Hepatocyte (in vitro differentiated cells): Measurements from ENCODE around the gene OBSCN. TPM values are rescaled to one million over a fixed set of nuclear protein-coding genes. Genes with fewer than 3 reads are reported as not detected.
"Not testable (repeated sequence)": the region's sequence is repeated elsewhere in the genome, so short reads cannot be mapped to it uniquely, and the experiment has no call there.

Experiments
- DNase-seq: peaks from one replicate; pipeline ENCODE4 v3.0.0-alpha.2; 2016; ENCODE audit warnings: low spot score
- H2AFZ ChIP-seq: fragments of 200-600 bp; sonication (generic); 2 replicates; pipeline ENCODE4 v1.6.0; 2016; ENCODE audit warnings: antibody characterized with exemption, mild to moderate bottlenecking
- H3K27ac ChIP-seq: fragments of 200-600 bp; sonication (generic); 2 replicates; pipeline ENCODE4 v1.5.1; 2016; ENCODE audit warnings: mild to moderate bottlenecking
- H3K27me3 ChIP-seq: fragments of 200-600 bp; sonication (generic); 2 replicates; pipeline ENCODE4 v1.6.1; 2016
- H3K36me3 ChIP-seq: fragments of 200-600 bp; sonication (generic); replicated peaks from 2 replicates; pipeline ENCODE4 v1.5.1; 2016; ENCODE audit warnings: low read depth; ENCODE audit not compliant: insufficient read depth
- H3K4me1 ChIP-seq: fragments of 200-600 bp; sonication (generic); 2 replicates; pipeline ENCODE4 v1.5.1; 2016; ENCODE audit warnings: mild to moderate bottlenecking, moderate library complexity; ENCODE audit not compliant: insufficient read depth
- H3K4me2 ChIP-seq: fragments of 200-600 bp; sonication (generic); 2 replicates; pipeline ENCODE4 v1.6.0; 2016
- H3K4me3 ChIP-seq: fragments of 200-600 bp; sonication (generic); 2 replicates; pipeline ENCODE4 v1.5.1; 2016; ENCODE audit warnings: mild to moderate bottlenecking
- H3K79me2 ChIP-seq: fragments of 200-600 bp; sonication (generic); 2 replicates; pipeline ENCODE4 v1.6.0; 2017; ENCODE audit warnings: mild to moderate bottlenecking
- H3K9me2 ChIP-seq: fragments of 200-600 bp; sonication (generic); replicated peaks from 2 replicates; pipeline ENCODE4 v1.6.0; 2017; ENCODE audit warnings: mild to moderate bottlenecking; ENCODE audit not compliant: insufficient read depth
- H3K9me3 ChIP-seq: fragments of 200-600 bp; sonication (generic); 2 replicates; pipeline ENCODE4 v1.5.1; 2016; ENCODE audit warnings: low read depth, mild to moderate bottlenecking
- H4K20me1 ChIP-seq: fragments of 200-600 bp; sonication (generic); 2 replicates; pipeline ENCODE4 v1.6.0; 2016; ENCODE audit warnings: mild to moderate bottlenecking; ENCODE audit not compliant: insufficient read depth, poor library complexity, severe bottlenecking
- EZH2 ChIP-seq: fragments of 200-600 bp; sonication (generic); IDR thresholded peaks from 2 replicates; pipeline ENCODE4 v1.6.1; 2016; ENCODE audit warnings: antibody characterized with exemption, mild to moderate bottlenecking, borderline replicate concordance
- EZH2phosphoT487 ChIP-seq: fragments of 200-600 bp; sonication (generic); IDR thresholded peaks from one replicate; pipeline ENCODE4 v1.6.1; 2018; ENCODE audit warnings: antibody characterized with exemption, mild to moderate bottlenecking, low read depth, moderate library complexity; ENCODE audit not compliant: unreplicated experiment, severe bottlenecking
- WGBS: methylation state at CpG from one replicate; pipeline ENCODE4 v1.1.6; 2016; ENCODE audit warnings: low lambda C conversion rate; ENCODE audit errors: missing lambda C conversion rate; 5-methylcytosine and 5-hydroxymethylcytosine counted together
- polyA plus RNA-seq: library from polyadenylated mRNA; unstranded; fragments of >200 nt; fragmentation: Nextera tagmentation; extraction: Ambion mirVana; gene quantifications from 2 replicates; pipeline ENCODE4 v1.2.1, GENCODE V29; 2016
- total RNA-seq: library from RNA; depleted of rRNA; stranded (reverse); fragments of >200 nt; gene quantifications from 2 replicates; pipeline ENCODE4 v1.2.3, GENCODE V29; 2014
- TF ChIP-seq, protein P1 (sequence below): fragments of 200-600 bp; sonication (generic); IDR thresholded peaks from 2 replicates; pipeline ENCODE4 v1.5.1; 2016; ENCODE audit warnings: antibody characterized with exemption, mild to moderate bottlenecking; ENCODE audit not compliant: poor library complexity

The OBSCN gene
- total and polyA plus RNA-seq, 2 experiments from 2014 or later: 15.0 to 22.4 TPM

DNA sequence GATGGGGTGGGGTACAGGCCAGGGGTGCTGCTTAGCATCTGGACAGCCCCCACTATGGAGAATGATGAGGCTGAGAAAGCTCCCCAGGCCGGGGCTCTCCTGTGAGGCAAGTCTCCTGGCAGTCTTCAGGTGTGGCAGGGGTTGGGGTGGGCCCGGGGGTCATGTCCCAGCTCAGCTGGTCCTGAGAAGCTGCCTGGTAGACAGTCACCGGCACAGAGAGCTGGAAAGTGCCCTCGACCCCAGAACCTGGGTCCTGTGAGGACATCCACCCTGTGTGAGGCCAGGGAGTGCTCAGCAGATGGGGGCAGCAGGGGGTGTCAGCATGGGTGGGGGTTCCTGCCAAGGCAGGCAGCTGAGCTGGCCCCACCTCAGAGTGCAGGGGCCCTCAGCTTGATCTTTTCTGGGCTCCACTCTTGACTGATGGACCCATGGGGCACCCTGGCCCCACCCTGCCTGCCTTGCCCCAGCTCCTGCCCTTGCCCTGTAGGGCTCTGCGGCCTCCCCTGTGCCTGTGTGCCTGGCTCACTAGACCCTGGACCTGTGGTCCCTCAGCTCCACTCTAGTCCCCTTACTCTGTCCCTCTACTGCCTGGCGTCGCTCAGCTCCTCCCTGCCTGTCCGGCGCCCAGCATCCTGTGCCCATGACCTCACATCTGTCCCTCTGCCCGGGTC lies 36.5 kb upstream of the OBSCN start:
- Histone ChIP-seq H3K4me1 (peaks cover 6% of the 10 kb centered on the region), H3K4me2 (no peak overlapping the region), H2AFZ (no peak overlapping the region), H3K36me3 (no peaks in the 10 kb centered on the region), H3K27me3 (no peaks in the 10 kb centered on the region), H3K9me3 (no peaks in the 10 kb centered on the region), H3K9me2 (no peaks in the 10 kb centered on the region), H3K79me2 (peaks cover 48% of the 10 kb centered on the region), H3K4me3 (no peak overlapping the region), H3K27ac (no peak overlapping the region), H4K20me1 (no peaks in the 10 kb centered on the region)
- TF ChIP-seq, protein P1, sequence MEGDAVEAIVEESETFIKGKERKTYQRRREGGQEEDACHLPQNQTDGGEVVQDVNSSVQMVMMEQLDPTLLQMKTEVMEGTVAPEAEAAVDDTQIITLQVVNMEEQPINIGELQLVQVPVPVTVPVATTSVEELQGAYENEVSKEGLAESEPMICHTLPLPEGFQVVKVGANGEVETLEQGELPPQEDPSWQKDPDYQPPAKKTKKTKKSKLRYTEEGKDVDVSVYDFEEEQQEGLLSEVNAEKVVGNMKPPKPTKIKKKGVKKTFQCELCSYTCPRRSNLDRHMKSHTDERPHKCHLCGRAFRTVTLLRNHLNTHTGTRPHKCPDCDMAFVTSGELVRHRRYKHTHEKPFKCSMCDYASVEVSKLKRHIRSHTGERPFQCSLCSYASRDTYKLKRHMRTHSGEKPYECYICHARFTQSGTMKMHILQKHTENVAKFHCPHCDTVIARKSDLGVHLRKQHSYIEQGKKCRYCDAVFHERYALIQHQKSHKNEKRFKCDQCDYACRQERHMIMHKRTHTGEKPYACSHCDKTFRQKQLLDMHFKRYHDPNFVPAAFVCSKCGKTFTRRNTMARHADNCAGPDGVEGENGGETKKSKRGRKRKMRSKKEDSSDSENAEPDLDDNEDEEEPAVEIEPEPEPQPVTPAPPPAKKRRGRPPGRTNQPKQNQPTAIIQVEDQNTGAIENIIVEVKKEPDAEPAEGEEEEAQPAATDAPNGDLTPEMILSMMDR: no peak
- TF ChIP-seq EZH2: no peak
- TF ChIP-seq EZH2phosphoT487: no peak
- no peak for DNase-seq
- WGBS: 85% methylated on average over 8 of the region's 10 CpGs

DNA sequence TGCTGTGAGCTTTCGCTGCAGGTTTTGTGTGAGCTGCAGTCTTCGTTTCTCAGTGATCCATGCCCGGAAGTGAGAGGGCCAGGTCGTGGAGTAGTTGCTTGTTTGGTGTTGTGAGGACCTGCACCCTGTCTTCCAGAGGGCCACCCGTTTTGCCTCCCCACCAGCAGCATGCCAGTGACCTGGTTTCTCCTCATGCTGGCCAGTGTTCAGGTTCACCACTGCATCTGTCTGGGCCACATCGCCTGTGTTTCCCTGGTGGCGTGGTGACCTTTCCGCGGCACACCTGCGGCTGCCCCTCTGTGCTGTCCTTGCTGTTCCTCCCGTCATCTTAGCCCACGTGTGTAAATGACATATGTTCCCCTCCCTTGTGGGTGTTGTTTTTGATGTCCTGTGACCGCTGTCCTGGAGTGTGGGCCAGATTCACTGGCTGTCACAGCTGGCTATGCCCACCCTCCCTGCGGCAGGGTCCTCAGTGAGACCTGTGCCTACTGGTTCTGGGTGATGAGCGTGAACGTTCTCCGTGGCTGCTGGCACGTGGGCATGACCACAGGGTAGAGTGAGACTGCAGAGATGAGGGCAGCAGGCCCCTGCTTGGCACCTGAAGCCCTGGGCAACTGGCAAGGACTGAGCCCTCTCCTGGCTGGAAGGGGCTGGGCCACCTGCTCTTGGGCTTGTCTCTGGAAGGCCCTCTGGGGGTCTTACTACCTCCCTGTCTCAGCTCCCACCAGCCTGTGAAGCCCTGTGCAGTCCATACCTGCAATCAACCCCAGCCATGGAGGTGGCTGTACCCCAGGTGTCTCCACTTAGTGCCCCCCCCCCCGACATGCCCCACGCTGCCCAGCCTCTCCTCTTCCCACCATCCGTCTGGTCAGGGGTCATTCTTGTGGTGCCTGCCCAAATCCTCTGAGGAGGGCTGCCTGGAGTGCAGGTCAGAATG lies 35.0 kb upstream of the OBSCN start:
- H3K79me2 ChIP-seq: peaks cover 35% of the 10 kb centered on the region
- no peak for TF ChIP-seq EZH2phosphoT487
- TF ChIP-seq, protein P1: no peak
- no peak for TF ChIP-seq EZH2
- WGBS: 94% methylated on average over 20 of the region's 21 CpGs

DNA sequence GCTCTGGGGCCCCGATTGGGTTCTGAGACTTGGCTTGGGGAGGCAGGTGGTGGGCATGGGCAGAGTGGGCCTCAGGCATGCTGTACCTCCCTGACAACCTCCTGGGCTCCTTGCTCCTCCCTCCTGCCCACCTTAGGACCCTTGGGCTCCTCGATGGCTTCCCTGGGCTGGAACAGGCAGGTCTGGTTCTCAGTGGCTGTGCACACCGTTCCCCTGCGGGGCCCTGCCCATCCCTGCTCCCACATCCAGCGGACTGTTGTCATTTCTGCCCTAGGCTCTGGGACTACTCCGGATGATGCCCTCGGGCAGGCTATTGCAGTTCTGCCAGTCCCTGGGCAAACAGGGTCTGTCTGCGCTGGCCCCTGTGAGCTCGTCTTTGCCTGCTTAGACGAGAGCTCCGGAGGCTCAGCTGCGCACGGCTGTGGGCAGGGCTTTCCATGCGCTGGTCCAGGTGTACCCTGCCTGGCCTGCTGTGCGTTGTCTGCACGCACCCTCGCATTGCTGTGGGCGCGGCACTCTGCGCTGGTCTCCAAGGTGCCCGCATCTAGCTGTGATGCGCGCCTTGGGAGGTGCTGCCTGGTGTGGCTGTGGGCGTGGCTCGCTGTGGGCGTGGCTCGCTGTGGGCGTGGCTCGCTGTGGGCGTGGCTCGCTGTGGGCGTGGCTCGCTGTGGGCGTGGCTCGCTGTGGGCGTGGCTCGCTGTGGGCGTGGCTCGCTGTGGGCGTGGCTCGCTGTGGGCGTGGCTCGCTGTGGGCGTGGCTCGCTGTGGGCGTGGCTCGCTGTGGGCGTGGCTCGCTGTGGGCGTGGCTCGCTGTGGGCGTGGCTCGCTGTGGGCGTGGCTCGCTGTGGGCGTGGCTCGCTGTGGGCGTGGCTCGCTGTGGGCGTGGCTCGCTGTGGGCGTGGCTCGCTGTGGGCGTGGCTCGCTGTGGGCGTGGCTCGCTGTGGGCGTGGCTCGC lies 34.0 kb upstream of the OBSCN start:
- not testable (repeated sequence) for H3K4me3 ChIP-seq, H3K27ac ChIP-seq

More for the DNA sequence above, 35.0 kb upstream of the OBSCN start:
- H3K27ac ChIP-seq: no peak overlapping the region
- no peaks in the 10 kb centered on the region for H3K27me3 ChIP-seq
- H3K4me3 ChIP-seq: no peak overlapping the region
- no peak for DNase-seq
- H3K9me2 ChIP-seq: no peaks in the 10 kb centered on the region
- H3K36me3 ChIP-seq: no peaks in the 10 kb centered on the region
- no peak overlapping the region for H2AFZ ChIP-seq
- H3K9me3 ChIP-seq: no peaks in the 10 kb centered on the region
- no peaks in the 10 kb centered on the region for H3K4me1 ChIP-seq
- no peaks in the 10 kb centered on the region for H4K20me1 ChIP-seq
- H3K4me2 ChIP-seq: no peak overlapping the region

More for the DNA sequence above, 34.0 kb upstream of the OBSCN start:
- 59% methylated on average over 29 of the region's 69 CpGs for WGBS
- H3K9me3 ChIP-seq, H4K20me1 ChIP-seq, H3K27me3 ChIP-seq, H3K36me3 ChIP-seq, H2AFZ ChIP-seq, H3K4me2 ChIP-seq, H3K4me1 ChIP-seq, H3K9me2 ChIP-seq, DNase-seq: not testable (repeated sequence)
- H3K79me2 ChIP-seq: peaks cover 25% of the 10 kb centered on the region
